ENCODE results near the gene GAGE12J. TPM values are rescaled to one million over a fixed set of nuclear protein-coding genes. Genes with fewer than 3 reads are reported as not detected.

The GAGE12J gene
- total and polyA plus RNA-seq, 2 donors (not counting 3 experiments of a cell fraction or from before 2014, with no cell fraction given) = not detected

DNA sequence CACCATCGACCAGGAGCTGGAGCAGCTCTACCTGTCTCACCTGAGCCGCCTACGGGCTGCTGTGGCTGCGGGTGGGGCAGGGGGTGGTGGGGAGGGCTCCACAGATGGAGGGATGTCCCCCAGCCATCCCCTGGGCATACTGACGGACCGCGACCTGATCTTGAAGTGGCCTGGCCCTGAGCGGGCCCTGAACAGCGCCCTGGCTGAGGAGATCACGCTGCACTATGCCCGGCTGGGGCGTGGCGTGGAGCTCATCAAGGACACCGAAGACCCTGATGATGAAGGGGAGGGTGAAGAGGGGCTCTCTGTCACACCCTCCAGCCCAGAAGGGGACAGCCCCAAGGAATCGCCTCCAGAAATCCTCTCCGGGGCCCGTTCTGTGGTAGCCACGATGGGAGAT lies 35.7 kb upstream of the GAGE12J start:
- BruUV-seq (replicated peaks) = no TSS peak
- H3K27ac ChIP-seq (ENCODE audit: insufficient read depth, low read depth, low read length) = no peak overlapping the region
- CTCF ChIA-PET = no interaction called here
- no peaks in the 10 kb centered on the region for H4K20me1 ChIP-seq (replicated peaks; ENCODE audit: control insufficient read depth, extremely low read depth, insufficient read depth, low read length)
- DNase-seq (ENCODE audit: low read depth, low spot score) (no peak), FAIRE-seq (no peak)
- H3K4me1 ChIP-seq (ENCODE audit: control insufficient read depth, extremely low read depth, insufficient read depth, low read length) = no peaks in the 10 kb centered on the region
- no peak overlapping the region for H3K4me3 ChIP-seq (replicated peaks in 1 of 3; ENCODE audit: insufficient read depth in 1 of 3, low read depth in 1 of 3, low read length in 3 of 3)
- H3K27me3 ChIP-seq (ENCODE audit: control insufficient read depth in 2 of 2, insufficient read depth in 2 of 2, low read length in 2 of 2) = no peaks in the 10 kb centered on the region
- intact Hi-C loops (cut with micrococcal nuclease) = no loop called here
- TF ChIP-seq, protein P1, sequence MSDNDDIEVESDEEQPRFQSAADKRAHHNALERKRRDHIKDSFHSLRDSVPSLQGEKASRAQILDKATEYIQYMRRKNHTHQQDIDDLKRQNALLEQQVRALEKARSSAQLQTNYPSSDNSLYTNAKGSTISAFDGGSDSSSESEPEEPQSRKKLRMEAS (IDR thresholded peaks at IDR 0.05; ENCODE audit: insufficient read depth, insufficient read length) = no peak
- no peak for TF ChIP-seq MYC (IDR thresholded peaks at IDR 0.05; ENCODE audit: low read depth, low read length)
- TF ChIP-seq FOS (IDR thresholded peaks at IDR 0.05; ENCODE audit: borderline replicate concordance, insufficient read depth, low read length) = no peak
- TF ChIP-seq GATA2 (IDR thresholded peaks at IDR 0.05; ENCODE audit: insufficient read depth, insufficient read length, low read depth, low read length) = no peak
- no peak for TF ChIP-seq POLR2AphosphoS5 (IDR thresholded peaks at IDR 0.05; ENCODE audit: insufficient read depth, low read depth, low read length)
- TF ChIP-seq EZH2 (IDR thresholded peaks at IDR 0.05; ENCODE audit: borderline replicate concordance, low read depth, low read length, severe bottlenecking) = no peak
- no peak for TF ChIP-seq POLR2A (IDR thresholded peaks at IDR 0.05; ENCODE audit: low read depth, low read length)
- TF ChIP-seq, protein P2, sequence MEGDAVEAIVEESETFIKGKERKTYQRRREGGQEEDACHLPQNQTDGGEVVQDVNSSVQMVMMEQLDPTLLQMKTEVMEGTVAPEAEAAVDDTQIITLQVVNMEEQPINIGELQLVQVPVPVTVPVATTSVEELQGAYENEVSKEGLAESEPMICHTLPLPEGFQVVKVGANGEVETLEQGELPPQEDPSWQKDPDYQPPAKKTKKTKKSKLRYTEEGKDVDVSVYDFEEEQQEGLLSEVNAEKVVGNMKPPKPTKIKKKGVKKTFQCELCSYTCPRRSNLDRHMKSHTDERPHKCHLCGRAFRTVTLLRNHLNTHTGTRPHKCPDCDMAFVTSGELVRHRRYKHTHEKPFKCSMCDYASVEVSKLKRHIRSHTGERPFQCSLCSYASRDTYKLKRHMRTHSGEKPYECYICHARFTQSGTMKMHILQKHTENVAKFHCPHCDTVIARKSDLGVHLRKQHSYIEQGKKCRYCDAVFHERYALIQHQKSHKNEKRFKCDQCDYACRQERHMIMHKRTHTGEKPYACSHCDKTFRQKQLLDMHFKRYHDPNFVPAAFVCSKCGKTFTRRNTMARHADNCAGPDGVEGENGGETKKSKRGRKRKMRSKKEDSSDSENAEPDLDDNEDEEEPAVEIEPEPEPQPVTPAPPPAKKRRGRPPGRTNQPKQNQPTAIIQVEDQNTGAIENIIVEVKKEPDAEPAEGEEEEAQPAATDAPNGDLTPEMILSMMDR (IDR thresholded peaks at IDR 0.05; ENCODE audit: extremely low read depth in 1 of 2, insufficient read depth in 1 of 2, low read depth in 1 of 2, low read length in 2 of 2) = no peak
- no peak for TF ChIP-seq JUN (IDR thresholded peaks at IDR 0.05; ENCODE audit: borderline replicate concordance, insufficient read depth, insufficient read length, low read depth)
- dilution Hi-C loops (cut with MboI; ENCODE audit: extremely low pct_ligation_motif_present, low sequenced_read_pairs) = no loop called here
- H3K9me1 ChIP-seq (replicated peaks; ENCODE audit: control insufficient read depth, extremely low read depth, insufficient read depth, low read length) = no peaks in the 10 kb centered on the region
- H3K9me3 ChIP-seq (replicated peaks; ENCODE audit: control insufficient read depth, insufficient read depth, low read length) = no peaks in the 10 kb centered on the region
- no peak overlapping the region for H3K4me2 ChIP-seq (ENCODE audit: insufficient read depth, low read length)
- no peak overlapping the region for H2AFZ ChIP-seq (ENCODE audit: low read depth, low read length)
- no peak overlapping the region for H3K9ac ChIP-seq (replicated peaks; ENCODE audit: extremely low read depth, insufficient read depth, low read length)
- H3K36me3 ChIP-seq (ENCODE audit: control insufficient read depth in 2 of 2, extremely low read depth in 1 of 2, insufficient read depth in 2 of 2, low read length in 2 of 2) = no peaks in the 10 kb centered on the region
- POLR2A ChIA-PET = no interaction called here
- no peaks in the 10 kb centered on the region for H3K79me2 ChIP-seq (ENCODE audit: control insufficient read depth, insufficient read depth, low read length)

Measured in endothelial cell of umbilical vein (primary cell).